ENCODE results near the gene PTPN1. TPM values are rescaled to one million over a fixed set of nuclear protein-coding genes. Genes with fewer than 3 reads are reported as not detected.

PTPN1 gene
- polyA plus RNA-seq, 1 of the 3 experiments (the other 2 are of a cell fraction): 23.6 TPM

DNA sequence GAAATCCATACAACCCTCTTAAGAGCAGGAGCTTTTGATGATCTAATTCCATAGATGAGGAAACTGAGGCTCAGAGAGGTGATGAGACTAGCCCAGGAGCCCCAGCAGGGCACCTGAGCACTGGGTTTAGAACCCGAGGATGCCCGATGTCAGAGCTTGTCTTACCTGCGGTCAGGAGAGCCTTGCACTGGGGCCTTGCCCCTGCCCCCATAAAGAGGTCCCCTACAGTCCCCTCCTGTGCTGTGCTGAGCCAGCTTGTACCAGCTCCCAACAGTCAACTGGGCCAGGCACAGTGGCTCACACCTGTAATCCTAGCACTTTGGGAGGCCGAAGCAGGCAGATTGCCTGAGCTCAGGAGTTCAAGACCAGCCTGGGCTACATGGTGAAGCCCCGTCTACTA, 122.5 kb downstream of the PTPN1 start (continued):
- TF ChIP-seq CTCF (IDR thresholded peaks at IDR 0.05): no peak
- TF ChIP-seq ELF1 (IDR thresholded peaks at IDR 0.05): no peak
- TF ChIP-seq GATA2 (CRISPR knock-in tag; IDR thresholded peaks at IDR 0.05): no peak
- TF ChIP-seq MAX (IDR thresholded peaks at IDR 0.05; ENCODE audit: low read depth): no peak

- Histone ChIP-seq H3K79me2 (ENCODE audit: insufficient read depth) (no peaks in the 10 kb centered on the region), H3K9ac (no peak overlapping the region), H3K4me2 (no peak overlapping the region), H3K4me1 (ENCODE audit: control insufficient read depth in 1 of 2, insufficient read depth in 2 of 2, low read depth in 1 of 2, low read length in 1 of 2) (peaks cover 15 to 20% of the 10 kb centered on the region in 2 experiments; a peak in 2 of 4 replicates), H3F3A (replicated peaks; ENCODE audit: insufficient read depth) (no peaks in the 10 kb centered on the region), H3K9me3 (no peaks in the 10 kb centered on the region), H4K20me1 (ENCODE audit: insufficient read depth) (no peaks in the 10 kb centered on the region), H2AFZ (ENCODE audit: low read depth) (no peak overlapping the region), H3K27me3 (ENCODE audit: insufficient read depth) (no peaks in the 10 kb centered on the region), H3K4me3 (ENCODE audit: low read depth in 2 of 2, low read length in 1 of 2) (no peak overlapping the region), H3K36me3 (replicated peaks in 1 of 2; ENCODE audit: control insufficient read depth in 1 of 2, insufficient read depth in 2 of 2, low read length in 1 of 2) (no peaks in the 10 kb centered on the region), H3K27ac (ENCODE audit: low read depth in 2 of 2, low read length in 1 of 2) (no peak overlapping the region), H3K9me2 (no peaks in the 10 kb centered on the region)
- ChIA-PET POLR2A (no interaction called here), CTCF (interaction anchor here (0.6 to 1.4 kb wide), 3 partner anchors 27 to 298 kb away, joined by 3 to 4 read pairs (median 3); partner anchors contain the start of gene ADNP)
- no peak for DNase-seq
- TF ChIP-seq CHD2 (IDR thresholded peaks at IDR 0.05; ENCODE audit: low read length, partially characterized antibody) (no peak), MXI1 (IDR thresholded peaks at IDR 0.05; ENCODE audit: low read depth, low read length) (no peak), RCOR1 (IDR thresholded peaks at IDR 0.05; ENCODE audit: low read length) (no peak), ELF1 (IDR thresholded peaks at IDR 0.05) (no peak), FOXJ3 (CRISPR knock-in tag; IDR thresholded peaks at IDR 0.05) (no peak), USF1 (IDR thresholded peaks at IDR 0.05; ENCODE audit: borderline replicate concordance, low read depth) (no peak), NFIC (IDR thresholded peaks at IDR 0.05; ENCODE audit: borderline replicate concordance) (no peak), SIN3A (IDR thresholded peaks at IDR 0.05; ENCODE audit: borderline replicate concordance, low read depth, low read length) (no peak), JUND (IDR thresholded peaks at IDR 0.05) (no peak), MEF2A (IDR thresholded peaks at IDR 0.05; ENCODE audit: borderline replicate concordance, low read depth) (no peak), YY1 (IDR thresholded peaks at IDR 0.05; ENCODE audit: low read depth) (no peak), RAD21 (IDR thresholded peaks at IDR 0.05; ENCODE audit: low read length) (no peak), CTCF (IDR thresholded peaks at IDR 0.05) (no peak)
- WGBS (ENCODE audit: low lambda C conversion rate): 81% methylated on average over 10 of the region's 10 CpGs
Observed at GRCh38 chr20:50633361-50633760, 123.2 kb downstream of the PTPN1 start.
